SK-N-SH (cell line): Measurements from ENCODE around the gene UPF2. TPM values are rescaled to one million over a fixed set of nuclear protein-coding genes. Genes with fewer than 3 reads are reported as not detected.

ENCODE experiments used
- CTCF ChIA-PET: fragments of 300-600, 350-600 bp; formaldehyde crosslinking; extraction: SDS; loops from one replicate; lab custom pipeline; 2021; lab: Yijun Ruan, JAX
- POLR2A ChIA-PET: fragments of 350-600 bp; sonication (Branson Sonifier 250); formaldehyde crosslinking; extraction: SDS; loops from one replicate; lab custom pipeline; 2020; ENCODE audit warnings: antibody characterized with exemption, inconsistent platforms; lab: Yijun Ruan, JAX
- DNase-seq: peaks from one replicate; pipeline ENCODE4 v3.0.0; 2012
- H2AFZ ChIP-seq: fragments of 200-600 bp; sonication (generic); 2 replicates; pipeline ENCODE4 v1.8.1; 2016; ENCODE audit warnings: antibody characterized with exemption, mild to moderate bottlenecking, low read depth
- H3F3A ChIP-seq: fragments of 200-600 bp; sonication (generic); replicated peaks from 2 replicates; pipeline ENCODE3; 2016; ENCODE audit warnings: antibody characterized with exemption, mild to moderate bottlenecking; ENCODE audit not compliant: insufficient read depth
- H3K27ac ChIP-seq, 2 experiments: fragments of 200-500 bp in 1 of 2; fragments of 200-600 bp in 1 of 2; sonication (Bioruptor generic) in 1 of 2; sonication (generic), shearing (Covaris generic) in 1 of 2; 2 replicates each; pipeline versions ENCODE4 v1.5.1 to v1.6.1; 2014 to 2016; ENCODE audit warnings: low read depth in 2 of 2, inconsistent platforms in 1 of 2, low read length in 1 of 2, mild to moderate bottlenecking in 1 of 2, mixed read lengths in 1 of 2
- H3K27me3 ChIP-seq: fragments of 200-600 bp; sonication (generic), shearing (Covaris generic); 2 replicates; pipeline ENCODE4 v1.6.1; 2016; ENCODE audit warnings: mixed run types; ENCODE audit not compliant: insufficient read depth
- H3K36me3 ChIP-seq, 2 experiments: fragments of 200-500 bp in 1 of 2; fragments of 200-600 bp in 1 of 2; sonication (Bioruptor generic) in 1 of 2; sonication (generic) in 1 of 2; replicated peaks in 1 of 2; 2 replicates each; pipeline versions ENCODE3 to v1.5.1; 2014 to 2016; ENCODE audit warnings: low read length in 1 of 2, mild to moderate bottlenecking in 1 of 2; ENCODE audit not compliant: insufficient read depth in 2 of 2, control insufficient read depth in 1 of 2
- H3K4me1 ChIP-seq, 2 experiments: fragments of 200-500 bp in 1 of 2; fragments of 200-600 bp in 1 of 2; sonication (Bioruptor generic) in 1 of 2; sonication (generic), shearing (Covaris generic) in 1 of 2; 2 replicates each; pipeline versions ENCODE4 v1.5.1 to v1.6.1; 2014 to 2016; ENCODE audit warnings: low read depth in 1 of 2, low read length in 1 of 2, mixed run types in 1 of 2; ENCODE audit not compliant: insufficient read depth in 2 of 2, control insufficient read depth in 1 of 2
- H3K4me2 ChIP-seq: fragments of 200-600 bp; sonication (generic), shearing (Covaris generic); 2 replicates; pipeline ENCODE4 v1.6.1; 2017; ENCODE audit warnings: mixed run types
- H3K4me3 ChIP-seq, 2 experiments: fragments of 200-500 bp in 1 of 2; fragments of 200-600 bp in 1 of 2; sonication (Bioruptor generic) in 1 of 2; sonication (generic), shearing (Covaris generic) in 1 of 2; 2 replicates each; pipeline versions ENCODE4 v1.5.1 to v1.8.1; 2014 to 2016; ENCODE audit warnings: low read depth in 2 of 2, inconsistent platforms in 1 of 2, low read length in 1 of 2, mild to moderate bottlenecking in 1 of 2, mixed read lengths in 1 of 2, moderate library complexity in 1 of 2
- H3K79me2 ChIP-seq: fragments of 200-600 bp; sonication (generic); 2 replicates; pipeline ENCODE4 v1.8.1; 2017; ENCODE audit warnings: mild to moderate bottlenecking; ENCODE audit not compliant: insufficient read depth
- H3K9ac ChIP-seq: fragments of 200-600 bp; sonication (generic); 2 replicates; pipeline ENCODE4 v1.6.1; 2017; ENCODE audit warnings: mixed run types
- H3K9me2 ChIP-seq: fragments of 200-600 bp; sonication (generic); 2 replicates; pipeline ENCODE4 v1.6.1; 2017; ENCODE audit warnings: mixed run types
- H3K9me3 ChIP-seq: fragments of 200-600 bp; sonication (generic); 2 replicates; pipeline ENCODE4 v1.6.1; 2017; ENCODE audit warnings: mixed run types, mild to moderate bottlenecking, moderate library complexity
- H4K20me1 ChIP-seq: fragments of 200-600 bp; sonication (generic); 2 replicates; pipeline ENCODE4 v1.6.1; 2017; ENCODE audit warnings: mild to moderate bottlenecking, mixed run types; ENCODE audit not compliant: insufficient read depth
- ELF1 ChIP-seq: IDR thresholded peaks from 2 replicates; pipeline ENCODE4 v1.4.0; 2012
- EP300 ChIP-seq, 2 experiments: IDR thresholded peaks; 2 replicates each; pipeline versions ENCODE4 v1.4.0 to v1.6.1; 2012; ENCODE audit warnings: borderline replicate concordance in 1 of 2, low read depth in 1 of 2, low read length in 1 of 2
- EZH2phosphoT487 ChIP-seq: fragments of 200-600 bp; sonication (generic); IDR thresholded peaks from 2 replicates; pipeline ENCODE4 v1.6.1; 2017; ENCODE audit warnings: low read depth, mixed run types, mild to moderate bottlenecking, antibody characterized with exemption, moderate library complexity, borderline replicate concordance
- MEF2A ChIP-seq: IDR thresholded peaks from 2 replicates; pipeline ENCODE4 v1.4.0; 2012; ENCODE audit warnings: low read depth, borderline replicate concordance
- NFIC ChIP-seq: IDR thresholded peaks from 2 replicates; pipeline ENCODE4 v1.4.0; 2012; ENCODE audit warnings: borderline replicate concordance
- POLR2AphosphoS5 ChIP-seq: IDR thresholded peaks from 2 replicates; pipeline ENCODE4 v1.6.1; 2012; ENCODE audit warnings: low read depth, low read length
- RCOR1 ChIP-seq: fragments of 150-350 bp; IDR thresholded peaks from 2 replicates; pipeline ENCODE4 v1.6.1; 2017; ENCODE audit warnings: antibody characterized with exemption, low read length
- TAF1 ChIP-seq: IDR thresholded peaks from 2 replicates; pipeline ENCODE4 v1.6.1; 2012; ENCODE audit warnings: low read depth, mild to moderate bottlenecking, low read length, moderate library complexity, borderline replicate concordance
- TCF12 ChIP-seq: IDR thresholded peaks from 2 replicates; pipeline ENCODE4 v1.4.0; 2012
- TEAD4 ChIP-seq: IDR thresholded peaks from 2 replicates; pipeline ENCODE4 v1.4.0; 2012; ENCODE audit warnings: mild to moderate bottlenecking, borderline replicate concordance; ENCODE audit not compliant: insufficient read depth
- WGBS: methylation state at CpG from one replicate; pipeline ENCODE4 v1.1.6; 2017; ENCODE audit warnings: low lambda C conversion rate; 5-methylcytosine and 5-hydroxymethylcytosine counted together
- polyA plus RNA-seq, 3 experiments: library from polyadenylated mRNA; depleted of rRNA; stranded (reverse); fragments of >200 nt; gene quantifications; 2 replicates each; pipeline ENCODE4 v1.2.3, GENCODE V29; 2012
- TF ChIP-seq, protein P1 (sequence below): fragments of 200-600 bp; sonication (generic); IDR thresholded peaks from 2 replicates; pipeline ENCODE4 v1.6.1; 2017; ENCODE audit warnings: antibody characterized with exemption, mild to moderate bottlenecking, moderate library complexity
- TF ChIP-seq, protein P2 (sequence below): IDR thresholded peaks from 2 replicates; pipeline ENCODE4 v1.6.1; 2012; ENCODE audit warnings: mild to moderate bottlenecking, low read depth, low read length, moderate library complexity

UPF2 gene
- polyA plus RNA-seq, 1 of the 3 experiments (the other 2 are of a cell fraction): 4.7 TPM

DNA sequence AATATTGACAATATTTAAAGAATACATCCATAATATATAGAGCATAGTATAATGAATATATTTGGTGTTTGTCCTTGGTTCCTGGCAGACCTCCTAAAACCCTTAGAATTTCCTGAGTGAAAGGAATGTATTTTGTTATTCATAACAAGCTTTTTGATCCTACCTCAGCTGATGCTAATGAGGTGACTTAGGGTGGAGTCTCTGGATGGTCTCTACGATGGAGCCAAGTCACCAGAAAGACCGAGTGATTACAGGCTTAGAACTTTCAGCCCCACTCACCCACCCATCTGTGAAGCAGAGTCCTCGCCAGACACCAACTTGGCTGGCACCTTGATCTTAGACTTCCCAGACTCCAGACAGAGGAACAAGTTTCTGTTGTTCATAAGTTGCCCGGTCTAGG lies 35.9 kb downstream of the UPF2 start:
- POLR2A ChIA-PET: no interaction called here
- Histone ChIP-seq H3F3A (peaks cover 3% of the 10 kb centered on the region), H3K9me2 (no peaks in the 10 kb centered on the region), H3K9ac (no peak overlapping the region), H3K79me2 (peaks cover 15% of the 10 kb centered on the region; the same call in 1 of the 2 replicates), H3K4me2 (no peak overlapping the region), H3K27ac (no peak overlapping the region), H3K27me3 (no peaks in the 10 kb centered on the region), H2AFZ (no peak overlapping the region), H3K9me3 (peaks cover 9% of the 10 kb centered on the region; the same call in 1 of the 2 replicates), H3K4me1 (no peaks in the 10 kb centered on the region), H4K20me1 (no peaks in the 10 kb centered on the region), H3K36me3 (peaks cover 36 to 66% of the 10 kb centered on the region in 2 experiments), H3K4me3 (no peak overlapping the region)
- CTCF ChIA-PET: no interaction called here
- no peak for DNase-seq
- 100% methylated on average over 4 of the region's 4 CpGs for WGBS
- TF ChIP-seq TCF12: no peak
- TF ChIP-seq ELF1: no peak
- TF ChIP-seq, protein P1, sequence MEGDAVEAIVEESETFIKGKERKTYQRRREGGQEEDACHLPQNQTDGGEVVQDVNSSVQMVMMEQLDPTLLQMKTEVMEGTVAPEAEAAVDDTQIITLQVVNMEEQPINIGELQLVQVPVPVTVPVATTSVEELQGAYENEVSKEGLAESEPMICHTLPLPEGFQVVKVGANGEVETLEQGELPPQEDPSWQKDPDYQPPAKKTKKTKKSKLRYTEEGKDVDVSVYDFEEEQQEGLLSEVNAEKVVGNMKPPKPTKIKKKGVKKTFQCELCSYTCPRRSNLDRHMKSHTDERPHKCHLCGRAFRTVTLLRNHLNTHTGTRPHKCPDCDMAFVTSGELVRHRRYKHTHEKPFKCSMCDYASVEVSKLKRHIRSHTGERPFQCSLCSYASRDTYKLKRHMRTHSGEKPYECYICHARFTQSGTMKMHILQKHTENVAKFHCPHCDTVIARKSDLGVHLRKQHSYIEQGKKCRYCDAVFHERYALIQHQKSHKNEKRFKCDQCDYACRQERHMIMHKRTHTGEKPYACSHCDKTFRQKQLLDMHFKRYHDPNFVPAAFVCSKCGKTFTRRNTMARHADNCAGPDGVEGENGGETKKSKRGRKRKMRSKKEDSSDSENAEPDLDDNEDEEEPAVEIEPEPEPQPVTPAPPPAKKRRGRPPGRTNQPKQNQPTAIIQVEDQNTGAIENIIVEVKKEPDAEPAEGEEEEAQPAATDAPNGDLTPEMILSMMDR: no peak
- no peak for TF ChIP-seq NFIC

DNA sequence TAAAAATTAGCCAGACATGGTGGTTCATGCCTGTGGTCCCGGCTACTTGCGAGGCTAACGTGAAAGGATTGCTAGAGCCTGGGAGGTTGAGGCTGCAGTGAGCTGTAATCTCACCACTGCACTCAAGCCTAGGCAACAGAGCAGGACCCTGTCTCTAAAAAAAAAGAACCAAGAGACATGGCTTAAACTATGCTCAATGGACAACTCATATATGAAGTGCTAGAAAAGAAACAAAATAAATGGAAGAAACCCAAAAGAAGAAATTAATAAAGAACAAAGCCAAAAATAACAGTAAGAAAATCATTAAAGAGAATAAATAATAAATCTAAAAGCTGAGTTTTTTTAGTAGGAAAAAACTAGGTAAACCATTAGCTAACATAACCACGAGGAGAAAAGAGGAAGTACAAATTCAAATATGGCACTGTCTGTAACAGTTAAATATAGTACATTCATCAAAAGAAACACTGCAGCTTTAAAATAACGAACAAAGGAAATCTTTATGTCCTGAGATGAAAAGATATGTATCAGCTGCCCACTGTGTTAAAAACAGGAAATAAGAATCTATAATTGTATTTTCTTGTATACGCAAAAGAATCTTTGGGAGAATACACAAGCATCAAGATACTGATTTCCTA lies 48.7 kb downstream of the UPF2 start:
- Histone ChIP-seq H3K27ac (no peak overlapping the region), H2AFZ (no peak overlapping the region), H3K4me1 (no peaks in the 10 kb centered on the region), H3K4me3 (no peak overlapping the region), H3K9me2 (no peaks in the 10 kb centered on the region), H4K20me1 (0 out of 2 replicates have a peak, but pooled peaks cover 3% of the 10 kb centered on the region), H3K9me3 (no peaks in the 10 kb centered on the region), H3K79me2 (no peaks in the 10 kb centered on the region; the same call in 1 of the 2 replicates), H3F3A (no peaks in the 10 kb centered on the region), H3K27me3 (no peaks in the 10 kb centered on the region), H3K9ac (no peak overlapping the region), H3K36me3 (peaks cover 17 to 61% of the 10 kb centered on the region in 2 experiments), H3K4me2 (no peak overlapping the region)
- ChIA-PET POLR2A (no interaction called here), CTCF (interaction anchor here (1.2 to 2.4 kb wide), 2 partner anchors 174 to 211 kb away, joined by 3 to 8 read pairs; no protein-coding TSS in a partner anchor)
- WGBS: 86% methylated on average over 6 of the region's 6 CpGs
- TF ChIP-seq MEF2A (no peak), EZH2phosphoT487 (no peak), POLR2AphosphoS5 (no peak), TAF1 (no peak), RCOR1 (no peak), EP300 (IDR thresholded peaks at IDR 0.05; ENCODE audit: borderline replicate concordance in 1 of 2, low read depth in 1 of 2, low read length in 1 of 2) (no peak), TEAD4 (no peak)
- TF ChIP-seq, protein P2, sequence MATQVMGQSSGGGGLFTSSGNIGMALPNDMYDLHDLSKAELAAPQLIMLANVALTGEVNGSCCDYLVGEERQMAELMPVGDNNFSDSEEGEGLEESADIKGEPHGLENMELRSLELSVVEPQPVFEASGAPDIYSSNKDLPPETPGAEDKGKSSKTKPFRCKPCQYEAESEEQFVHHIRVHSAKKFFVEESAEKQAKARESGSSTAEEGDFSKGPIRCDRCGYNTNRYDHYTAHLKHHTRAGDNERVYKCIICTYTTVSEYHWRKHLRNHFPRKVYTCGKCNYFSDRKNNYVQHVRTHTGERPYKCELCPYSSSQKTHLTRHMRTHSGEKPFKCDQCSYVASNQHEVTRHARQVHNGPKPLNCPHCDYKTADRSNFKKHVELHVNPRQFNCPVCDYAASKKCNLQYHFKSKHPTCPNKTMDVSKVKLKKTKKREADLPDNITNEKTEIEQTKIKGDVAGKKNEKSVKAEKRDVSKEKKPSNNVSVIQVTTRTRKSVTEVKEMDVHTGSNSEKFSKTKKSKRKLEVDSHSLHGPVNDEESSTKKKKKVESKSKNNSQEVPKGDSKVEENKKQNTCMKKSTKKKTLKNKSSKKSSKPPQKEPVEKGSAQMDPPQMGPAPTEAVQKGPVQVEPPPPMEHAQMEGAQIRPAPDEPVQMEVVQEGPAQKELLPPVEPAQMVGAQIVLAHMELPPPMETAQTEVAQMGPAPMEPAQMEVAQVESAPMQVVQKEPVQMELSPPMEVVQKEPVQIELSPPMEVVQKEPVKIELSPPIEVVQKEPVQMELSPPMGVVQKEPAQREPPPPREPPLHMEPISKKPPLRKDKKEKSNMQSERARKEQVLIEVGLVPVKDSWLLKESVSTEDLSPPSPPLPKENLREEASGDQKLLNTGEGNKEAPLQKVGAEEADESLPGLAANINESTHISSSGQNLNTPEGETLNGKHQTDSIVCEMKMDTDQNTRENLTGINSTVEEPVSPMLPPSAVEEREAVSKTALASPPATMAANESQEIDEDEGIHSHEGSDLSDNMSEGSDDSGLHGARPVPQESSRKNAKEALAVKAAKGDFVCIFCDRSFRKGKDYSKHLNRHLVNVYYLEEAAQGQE: no peak
- no peak for DNase-seq
